Prostate gland (tissue), 2 donors: ENCODE data around the gene RGS7. TPM values are rescaled to one million over a fixed set of nuclear protein-coding genes. Genes with fewer than 3 reads are reported as not detected.

Source experiments
- DNase-seq: peaks from one replicate; pipeline ENCODE4 v3.0.0-alpha.2; 2019; ENCODE audit warnings: low spot score
- H3K27ac ChIP-seq, 2 donors: fragments of 200-600 bp; sonication (generic); 2 replicates each; pipeline ENCODE4 v1.5.1; 2017 to 2019
- H3K27me3 ChIP-seq: fragments of 200-600 bp; sonication (generic); replicated peaks from 2 replicates; pipeline ENCODE4 v1.5.1; 2019; ENCODE audit not compliant: insufficient read depth
- H3K36me3 ChIP-seq, 2 donors: fragments of 200-600 bp; sonication (generic); 1 replicate in 1 of 2; 2 replicates in 1 of 2; pipeline versions ENCODE4 v1.5.1 to v1.8.1; 2017 to 2019
- H3K4me1 ChIP-seq: fragments of 200-600 bp; sonication (generic); replicated peaks from 2 replicates; pipeline ENCODE4 v1.5.1; 2019
- H3K4me3 ChIP-seq, 2 donors: fragments of 200-600 bp; sonication (generic); 2 replicates each; pipeline ENCODE4 v1.5.1; 2017 to 2019
- H3K9me3 ChIP-seq: fragments of 200-600 bp; sonication (generic); 2 replicates; pipeline ENCODE4 v1.5.1; 2017
- CTCF ChIP-seq, 4 experiments: fragments of 200-600 bp in 2 of 4; fragments of 450-650 bp in 2 of 4; sonication (generic) in 2 of 4; IDR thresholded peaks; 1 replicate in 3 of 4; 2 replicates in 1 of 4; pipeline ENCODE4 v1.5.1; 2016 to 2019; ENCODE audit warnings: antibody characterized with exemption in 4 of 4, mild to moderate bottlenecking in 2 of 4, moderate library complexity in 2 of 4
- POLR2A ChIP-seq: fragments of 450-650 bp; IDR thresholded peaks from one replicate; pipeline ENCODE4 v1.6.1; 2016; ENCODE audit warnings: antibody characterized with exemption, mild to moderate bottlenecking
- POLR2AphosphoS5 ChIP-seq: sonication (generic); formaldehyde crosslinking; IDR thresholded peaks from one replicate; pipeline ENCODE4 v1.6.1; 2017; ENCODE audit warnings: antibody characterized with exemption
- WGBS: methylation state at CpG from one replicate; pipeline ENCODE4 v1.1.5; 2018; 5-methylcytosine and 5-hydroxymethylcytosine counted together
- intact Hi-C: fragments of 100-400 bp; cut with DNase I; formaldehyde crosslinking; loops from one replicate; pipeline ENCODE4 v1.14.2; 2022
- total RNA-seq, 2 donors: library from RNA; depleted of rRNA; stranded (reverse); fragments of >200 nt; gene quantifications; one replicate each; pipeline ENCODE4 v1.1.0, GENCODE V29; 2016

The RGS7 gene
- total RNA-seq, 2 donors from 2014 or later, result 0.32 to 1.3 TPM

GRCh38 chr1:240927821-240928220 lies 429.2 kb downstream of the RGS7 start:
- H3K36me3 ChIP-seq, result no peaks in the 10 kb centered on the region
- WGBS, result 68% methylated on average over 3 of the region's 3 CpGs
- H3K27ac ChIP-seq, result no peak overlapping the region
- no peak for DNase-seq
- intact Hi-C loops, result no loop called here
- no peak for TF ChIP-seq POLR2A
- TF ChIP-seq CTCF (IDR thresholded peaks at IDR 0.05), result no peak
- no peak for TF ChIP-seq POLR2AphosphoS5
- H3K9me3 ChIP-seq, result no peaks in the 10 kb centered on the region
- no peaks in the 10 kb centered on the region for H3K27me3 ChIP-seq
- no peak overlapping the region for H3K4me3 ChIP-seq
- no peaks in the 10 kb centered on the region for H3K4me1 ChIP-seq

- no peaks in the 10 kb centered on the region for H3K27me3 ChIP-seq
- 95% methylated on average over 4 of the region's 4 CpGs for WGBS
- H3K4me3 ChIP-seq, result no peak overlapping the region
- intact Hi-C loops, result no loop called here
- no peaks in the 10 kb centered on the region for H3K4me1 ChIP-seq
- DNase-seq, result no peak
- H3K27ac ChIP-seq, result no peak overlapping the region
- no peaks in the 10 kb centered on the region for H3K36me3 ChIP-seq
- no peak for TF ChIP-seq CTCF (IDR thresholded peaks at IDR 0.05)
- TF ChIP-seq POLR2AphosphoS5, result no peak
- no peak for TF ChIP-seq POLR2A
- H3K9me3 ChIP-seq, result no peaks in the 10 kb centered on the region
Observed at GRCh38 chr1:240925273-240925672, 431.7 kb downstream of the RGS7 start.

- DNase-seq, result no peak
- intact Hi-C loops, result no loop called here
- H3K27ac ChIP-seq, result no peak overlapping the region
- no peaks in the 10 kb centered on the region for H3K4me1 ChIP-seq
- 86% methylated on average over 1 of the region's 1 CpG for WGBS
- H3K9me3 ChIP-seq, result no peaks in the 10 kb centered on the region
- H3K27me3 ChIP-seq, result no peaks in the 10 kb centered on the region
- no peaks in the 10 kb centered on the region for H3K36me3 ChIP-seq
- H3K4me3 ChIP-seq, result no peak overlapping the region
- TF ChIP-seq POLR2A (no peak), POLR2AphosphoS5 (no peak), CTCF (IDR thresholded peaks at IDR 0.05) (no peak)
Observed at GRCh38 chr1:240917976-240918375, 439.0 kb downstream of the RGS7 start.

- WGBS, result 50% methylated on average over 1 of the region's 1 CpG
- intact Hi-C loops, result no loop called here
Observed at GRCh38 chr1:240914506-240914905, 442.5 kb downstream of the RGS7 start.

More at GRCh38 chr1:240914506-240914905, 442.5 kb downstream of the RGS7 start:
- H3K27me3 ChIP-seq, result no peaks in the 10 kb centered on the region
- no peaks in the 10 kb centered on the region for H3K4me1 ChIP-seq
- TF ChIP-seq POLR2A, result no peak
- no peak for TF ChIP-seq CTCF (IDR thresholded peaks at IDR 0.05)
- TF ChIP-seq POLR2AphosphoS5, result no peak
- H3K4me3 ChIP-seq, result no peak overlapping the region
- DNase-seq, result no peak
- no peaks in the 10 kb centered on the region for H3K36me3 ChIP-seq
- H3K9me3 ChIP-seq, result no peaks in the 10 kb centered on the region
- H3K27ac ChIP-seq, result no peak overlapping the region
